ENCODE results near the gene BICD2.

Gene BICD2

DNA sequence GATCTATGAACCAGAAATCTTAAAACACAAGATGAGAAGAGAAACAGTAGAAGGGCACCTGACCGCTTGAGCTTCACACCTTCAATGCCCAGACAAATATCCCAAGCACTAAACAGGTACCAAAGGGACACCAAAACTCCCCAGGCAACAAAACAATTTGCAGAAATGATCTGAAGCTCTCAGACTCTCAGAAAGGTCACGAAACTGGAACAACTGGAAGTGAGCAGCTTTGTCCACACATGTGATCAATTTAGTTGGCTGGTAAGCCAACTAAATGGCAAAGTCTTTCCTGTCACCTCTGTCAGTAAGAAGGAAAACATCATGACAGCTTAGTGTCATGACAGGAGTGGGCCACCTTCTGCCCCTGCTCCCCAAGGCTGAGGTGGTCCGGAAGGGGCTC, 98.8 kb downstream of the BICD2 start:
- DNase-seq: no peak

DNA sequence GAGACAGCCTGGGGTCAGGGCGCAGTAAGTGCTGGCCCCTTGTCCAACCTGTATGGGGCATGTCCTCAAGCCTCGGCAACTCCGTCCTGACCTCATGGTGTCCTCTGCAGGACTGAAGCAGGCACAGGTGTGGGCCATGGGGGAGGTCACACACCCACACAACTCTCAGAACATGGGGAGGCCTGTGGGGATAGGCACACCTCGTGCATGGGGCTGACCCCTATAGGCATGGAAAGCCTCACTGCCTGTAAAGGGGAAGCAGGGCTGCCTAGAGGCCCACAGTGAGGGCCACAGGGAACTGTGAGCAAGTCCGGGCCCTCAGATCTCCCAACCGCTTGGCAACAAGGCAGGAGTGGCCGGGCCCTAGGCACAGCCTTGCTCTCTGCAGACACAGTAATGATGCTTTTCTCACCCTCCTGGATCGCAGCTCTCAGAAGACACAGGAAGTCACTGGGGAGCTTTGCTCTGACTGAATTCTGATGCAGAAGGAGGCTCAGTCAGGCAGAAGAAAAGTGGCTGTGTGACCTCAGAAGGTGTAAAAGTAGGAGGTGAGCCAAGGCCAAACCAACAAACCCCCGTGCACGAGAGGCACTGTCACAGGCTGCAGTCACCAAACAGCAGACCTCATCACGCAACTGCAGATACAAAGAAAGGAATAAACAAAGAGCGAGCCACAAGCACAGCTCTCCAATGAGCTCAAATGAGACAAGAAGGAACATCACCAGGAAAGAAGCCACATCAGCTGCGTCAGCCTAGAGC, 100.1 kb downstream of the BICD2 start:
- no peak for DNase-seq

DNA sequence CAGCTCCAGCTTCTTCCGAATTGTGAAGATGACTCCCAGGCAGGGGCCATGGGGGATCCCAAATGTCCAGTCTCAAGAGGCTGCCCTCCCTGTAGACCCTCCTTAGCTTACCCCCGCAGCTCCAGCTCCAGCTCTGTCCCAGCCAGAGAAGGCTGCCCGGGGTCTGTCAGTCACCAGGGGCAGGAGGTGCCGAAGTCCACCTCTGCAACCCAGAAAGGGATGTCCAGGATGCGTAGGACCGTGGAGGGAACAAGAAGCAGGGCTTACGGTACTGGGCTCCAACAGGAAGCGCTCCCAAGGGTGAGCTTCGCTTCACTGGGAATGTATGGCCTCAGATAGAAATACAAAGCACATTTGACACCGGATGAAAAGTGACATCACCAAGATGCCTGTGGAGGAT, 100.7 kb downstream of the BICD2 start:
- DNase-seq: no peak

DNA sequence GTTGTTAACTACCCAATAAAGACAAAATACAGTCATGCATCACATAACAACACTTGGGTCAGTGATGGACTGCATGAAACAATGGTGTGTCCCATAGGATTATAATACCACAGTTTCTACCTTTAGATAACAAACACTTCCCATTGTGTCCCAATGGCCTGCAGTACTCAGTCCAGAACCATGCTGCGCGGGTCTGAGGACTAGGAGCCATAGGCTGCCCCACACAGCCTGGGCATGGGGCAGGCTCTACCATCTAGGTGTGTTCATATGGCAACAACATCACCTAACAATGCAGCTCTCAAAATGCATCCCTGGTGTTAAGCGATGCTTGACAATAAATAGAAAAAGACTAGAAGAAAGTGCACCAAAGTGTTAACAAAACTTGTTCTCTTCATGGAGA, 101.5 kb downstream of the BICD2 start:
- no peak for DNase-seq

DNA sequence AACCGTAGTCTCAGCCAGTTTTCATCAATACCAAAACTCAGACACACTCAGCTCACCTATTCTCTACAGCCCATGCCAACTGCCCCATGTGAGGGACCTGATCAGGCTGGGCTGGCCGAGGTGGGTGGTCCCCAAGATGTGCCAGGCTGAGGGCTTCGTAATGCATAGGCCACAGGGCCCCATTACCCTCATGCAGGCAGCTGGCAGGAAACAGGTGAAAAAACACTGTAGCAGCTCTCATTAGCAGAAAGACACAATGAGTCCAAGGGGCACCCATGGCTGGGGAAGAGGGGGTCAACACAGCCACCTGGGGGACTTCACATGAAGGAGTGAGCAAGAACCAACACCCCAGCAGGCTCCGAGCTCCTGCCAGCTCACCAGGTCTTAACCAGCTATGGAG, 102.9 kb downstream of the BICD2 start:
- no peak for DNase-seq

Data from fibroblast of skin of right quadriceps (primary cell).